Tongue (tissue), 2 donors: ENCODE results near the gene CCS. TPM values are rescaled to one million over a fixed set of nuclear protein-coding genes. Genes with fewer than 3 reads are reported as not detected.
A peak's percentile ranks its signal among the peaks of the same experiment; 100 is the strongest.
"Not testable (repeated sequence)": the region's sequence is repeated elsewhere in the genome, so short reads cannot be mapped to it uniquely, and the experiment has no call there.

Source experiments
- DNase-seq: peaks from one replicate; pipeline ENCODE4 v3.0.0-alpha.2; 2015
- total RNA-seq: library from RNA; depleted of rRNA; stranded (reverse); fragments of >200 nt; gene quantifications from one replicate; pipeline ENCODE4 v1.2.3, GENCODE V29; 2014

Gene CCS
- 33.4 TPM for total RNA-seq

GRCh38 chr11:66592457-66593302, at the start of gene CCS, which contains the start of gene CCDC87:
Gene CCS, plus strand, starts transcription at chr11:66593185. Its CDS starts 77 bp downstream, at chr11:66593262.
Gene CCDC87, minus strand, starts transcription at chr11:66593063. Its CDS starts 48 bp downstream, at chr11:66593015.
- DNase-seq = peak; percentile 98

GRCh38 chr11:66543263-66544107, 49.5 kb upstream of the CCS start:
- peak; percentile 82 for DNase-seq

- DNase-seq = not testable (repeated sequence)
Measured at GRCh38 chr11:66544952-66545351, 48.0 kb upstream of the CCS start.

GRCh38 chr11:66545701-66546367, 47.2 kb upstream of the CCS start, which contains the start of gene ZDHHC24:
Gene ZDHHC24, minus strand, starts transcription at chr11:66546048. Its CDS starts 45 bp downstream, at chr11:66546003.
- DNase-seq = peak; percentile 96

DNA sequence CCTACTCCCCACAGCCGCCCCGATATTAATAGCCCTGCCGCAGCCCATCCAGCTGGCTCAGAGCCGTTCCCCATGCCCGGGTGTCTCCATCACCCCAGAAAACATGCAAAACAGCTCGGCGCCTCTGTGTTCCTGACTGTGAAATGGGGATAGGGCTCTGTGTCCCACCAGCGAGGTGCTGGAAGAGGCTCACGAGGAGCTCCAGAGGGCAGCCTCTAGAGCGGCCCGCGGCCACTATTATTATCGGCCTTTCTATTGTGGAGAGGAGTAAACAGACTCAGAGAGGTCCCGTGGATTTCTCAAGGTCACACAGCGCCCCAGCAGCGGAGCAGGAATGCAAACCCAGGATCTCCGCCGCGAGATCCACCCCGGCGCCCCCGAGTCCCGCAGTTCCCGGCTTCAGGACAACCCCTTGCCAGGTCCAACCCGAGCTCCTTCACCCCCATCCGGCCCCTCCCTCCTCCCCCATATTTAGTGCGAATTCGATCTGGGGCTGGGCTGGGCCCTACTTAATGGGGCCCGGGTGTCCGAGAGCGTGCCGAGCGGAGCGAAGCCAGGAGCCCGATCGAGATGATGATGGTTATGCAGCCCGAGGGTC, 46.5 kb upstream of the CCS start, which contains the start of gene ACTN3:
ACTN3 (plus strand) TSS at position 536 of the 598 bp plus-strand sequence; CDS start at position 571, 35 bp downstream.
- peak; percentile 72 for DNase-seq

GRCh38 chr11:66546966-66547661, 45.9 kb upstream of the CCS start:
- DNase-seq = peak; percentile 49

DNA sequence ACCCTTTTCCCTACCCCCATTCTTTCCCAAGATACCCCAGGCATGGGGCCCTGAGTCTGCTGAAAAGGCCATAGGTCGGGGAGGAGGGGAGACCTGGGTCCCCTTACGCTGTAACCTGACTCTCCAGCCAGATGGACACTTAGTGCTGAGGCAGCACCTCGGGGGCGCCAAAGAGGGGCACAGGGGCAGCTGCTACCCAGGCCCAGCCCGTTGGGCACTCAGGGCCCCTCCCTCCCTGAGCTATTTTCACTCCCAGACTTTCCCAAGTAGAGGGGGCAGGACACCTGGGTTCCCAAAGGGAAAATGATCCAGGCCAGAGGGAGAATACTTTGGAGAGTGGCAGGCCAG, 45.3 kb upstream of the CCS start:
- peak; percentile 74 for DNase-seq

- DNase-seq = peak; percentile 54
Measured at GRCh38 chr11:66548041-66548440, 44.9 kb upstream of the CCS start.

DNA sequence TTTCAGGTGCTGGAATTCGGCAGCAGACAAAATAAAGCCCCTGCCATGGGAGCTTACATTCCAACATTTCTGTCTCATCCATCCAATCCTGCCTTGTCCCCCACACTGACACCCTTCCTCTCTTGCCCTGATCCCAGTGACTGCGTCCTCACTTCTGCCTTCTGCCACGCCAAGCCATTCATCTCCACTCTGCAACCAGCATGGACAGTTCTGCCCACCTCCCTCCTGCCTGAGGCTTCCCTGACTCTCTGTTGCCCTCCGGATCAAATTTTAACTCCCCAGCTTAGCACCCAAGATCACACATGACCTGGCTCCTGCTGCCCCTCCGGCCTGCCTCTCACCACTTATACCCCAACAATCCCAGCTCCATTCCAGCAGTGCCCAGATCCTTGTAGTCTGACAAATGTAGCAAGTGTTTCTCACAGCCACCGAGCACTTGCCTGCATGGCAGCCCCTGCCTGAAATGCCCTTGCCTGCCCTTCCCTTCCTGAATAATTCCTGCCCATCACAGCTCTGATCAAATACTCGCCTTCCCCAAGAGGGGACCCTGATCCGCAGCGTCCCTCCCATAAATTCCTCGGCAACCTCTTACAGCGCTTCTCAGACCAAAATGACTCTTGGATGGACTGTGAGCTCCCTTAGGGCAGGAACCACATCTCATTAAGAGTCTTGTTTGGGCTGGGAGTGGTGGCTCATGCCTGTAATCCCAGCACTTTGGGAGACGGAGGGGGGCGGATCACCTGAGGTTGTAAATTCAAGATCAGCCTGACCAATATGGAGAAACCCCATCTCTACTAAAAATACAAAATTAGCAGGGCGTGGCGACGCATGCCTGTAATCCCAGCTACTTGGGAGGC, 44.0 kb upstream of the CCS start:
- DNase-seq = peak; percentile 12

GRCh38 chr11:66549696-66550095, 43.3 kb upstream of the CCS start:
- DNase-seq = no peak

DNA sequence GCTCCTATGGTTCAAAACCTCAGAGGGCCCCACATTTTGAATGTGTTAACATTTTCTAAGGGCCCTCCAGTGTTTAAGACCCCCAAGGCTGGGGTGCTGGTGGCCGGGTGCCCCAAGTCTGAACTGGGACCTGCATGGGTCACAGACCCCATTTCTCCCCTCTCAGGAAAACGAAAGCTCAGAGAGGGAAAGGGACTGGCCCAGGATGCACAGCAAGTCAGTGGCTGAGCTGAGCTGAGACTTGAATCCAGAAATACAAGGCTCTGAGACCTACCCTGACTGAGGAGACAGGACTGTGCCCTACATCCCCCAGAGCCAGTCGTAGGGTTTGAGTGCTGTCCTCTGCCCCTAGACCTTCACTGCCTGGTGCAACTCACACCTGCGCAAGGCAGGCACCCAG, 42.1 kb upstream of the CCS start:
- DNase-seq = no peak

DNA sequence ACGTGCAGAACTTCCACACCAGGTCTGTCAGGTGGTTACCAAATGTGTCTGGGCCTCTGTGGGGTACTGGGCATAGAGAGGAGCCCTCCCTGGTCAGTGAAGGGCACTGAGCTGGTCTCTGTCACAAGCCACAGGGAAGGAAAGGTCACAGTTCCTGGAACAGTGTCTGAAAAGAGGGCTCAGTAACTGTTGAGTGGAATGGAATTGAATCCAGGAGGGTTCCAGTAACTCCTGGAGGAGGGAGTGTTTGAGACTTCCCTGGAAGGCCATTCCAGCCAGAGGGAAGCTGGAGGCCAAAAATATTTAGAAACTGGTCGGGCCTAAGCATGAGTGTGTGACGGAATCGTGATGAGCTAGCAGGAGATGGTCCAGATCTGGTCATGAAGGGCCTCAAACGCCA, 38.4 kb upstream of the CCS start:
- no peak for DNase-seq

DNA sequence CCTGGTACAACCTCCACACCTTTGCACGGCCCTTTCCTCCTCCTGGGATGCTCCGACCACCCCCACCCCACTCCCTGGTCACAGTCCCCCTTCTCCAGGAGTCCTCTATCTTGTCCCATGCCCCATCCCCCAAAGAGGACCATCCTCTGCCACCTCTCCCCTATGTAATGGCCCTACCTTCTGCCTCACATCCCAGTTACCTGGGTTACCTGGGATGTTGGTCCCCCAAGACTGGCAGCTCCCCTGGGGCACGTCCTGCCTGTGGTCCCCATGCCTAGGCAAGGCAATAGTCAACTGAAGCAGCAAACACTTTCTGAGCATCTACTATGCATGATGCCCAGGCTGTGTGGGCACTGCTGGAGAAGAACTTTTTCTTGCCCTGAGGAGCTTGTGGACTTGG, 37.6 kb upstream of the CCS start:
- no peak for DNase-seq

GRCh38 chr11:66556086-66556485, 36.9 kb upstream of the CCS start:
- no peak for DNase-seq

- no peak for DNase-seq
Measured at GRCh38 chr11:66557733-66558326, 35.2 kb upstream of the CCS start.

DNA sequence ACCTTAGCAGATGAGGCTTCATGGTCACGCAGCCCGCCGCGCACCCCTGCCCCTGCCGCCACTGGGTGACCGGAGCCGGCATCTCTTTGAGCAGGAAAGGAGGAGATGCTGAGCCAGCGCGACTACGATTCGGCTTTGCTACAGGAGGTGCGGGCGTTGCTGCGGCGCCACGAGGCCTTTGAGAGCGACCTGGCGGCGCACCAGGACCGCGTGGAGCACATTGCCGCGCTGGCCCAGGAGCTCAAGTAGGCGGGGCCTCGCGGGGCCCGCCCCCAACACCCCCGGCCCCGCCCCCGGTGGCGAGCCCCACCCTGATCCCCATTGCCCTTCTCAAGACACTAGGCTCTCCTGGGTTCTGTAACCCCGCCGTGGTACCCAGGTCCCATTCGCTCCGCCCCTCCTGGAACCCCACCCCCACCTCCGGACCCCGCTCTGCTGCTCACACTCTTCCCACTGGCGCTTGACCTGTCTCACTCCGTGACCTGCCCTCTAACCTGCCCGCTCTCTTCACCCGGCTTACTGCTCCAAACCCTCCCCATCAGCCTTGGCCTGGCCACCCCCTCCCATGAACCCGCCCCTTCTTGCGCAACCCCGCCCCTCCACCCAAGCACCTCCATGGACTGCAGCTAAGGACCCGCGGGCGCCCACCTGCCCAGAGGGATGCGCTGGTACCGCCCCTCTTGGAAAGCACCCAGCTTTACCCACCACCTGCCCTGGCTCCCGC, 33.7 kb upstream of the CCS start:
- DNase-seq = peak; percentile 21

DNA sequence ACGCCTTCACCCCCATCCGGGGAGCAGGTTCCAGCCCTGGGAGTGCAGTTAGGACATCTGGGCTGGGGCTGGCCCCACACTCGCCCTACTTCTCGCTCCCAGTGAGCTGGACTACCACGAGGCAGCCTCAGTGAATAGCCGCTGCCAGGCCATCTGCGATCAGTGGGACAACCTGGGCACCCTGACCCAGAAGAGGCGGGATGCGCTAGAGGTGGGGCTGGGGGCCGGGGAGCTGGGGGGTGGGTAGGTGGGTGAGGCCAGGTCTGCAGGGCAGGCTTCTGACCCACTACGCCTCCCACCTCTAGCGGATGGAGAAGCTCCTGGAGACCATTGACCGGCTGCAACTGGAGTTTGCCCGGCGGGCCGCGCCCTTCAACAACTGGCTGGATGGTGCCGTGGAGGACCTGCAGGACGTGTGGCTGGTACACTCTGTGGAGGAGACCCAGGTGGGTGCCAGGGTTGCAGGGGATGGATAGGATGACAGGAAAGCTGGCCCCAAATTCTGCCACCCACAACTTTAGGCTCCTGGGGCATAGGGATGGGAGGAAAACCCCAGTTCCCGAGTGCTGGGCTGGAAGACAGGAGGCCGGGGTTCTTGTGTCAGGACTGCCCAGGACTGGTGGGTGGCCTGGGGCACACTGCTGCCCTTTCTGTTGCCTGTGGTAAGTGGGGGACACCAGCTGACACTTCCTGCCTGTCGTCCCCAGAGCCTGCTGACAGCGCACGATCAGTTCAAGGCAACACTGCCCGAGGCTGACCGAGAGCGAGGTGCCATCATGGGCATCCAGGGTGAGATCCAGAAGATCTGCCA, 32.9 kb upstream of the CCS start:
- DNase-seq = no peak
